Measurements from ENCODE around the gene RPS10. TPM values are rescaled to one million over a fixed set of nuclear protein-coding genes. Genes with fewer than 3 reads are reported as not detected.

The RPS10 gene
- total and polyA plus RNA-seq, 2 experiments from 2014 or later = 518 to 1,824 TPM

DNA sequence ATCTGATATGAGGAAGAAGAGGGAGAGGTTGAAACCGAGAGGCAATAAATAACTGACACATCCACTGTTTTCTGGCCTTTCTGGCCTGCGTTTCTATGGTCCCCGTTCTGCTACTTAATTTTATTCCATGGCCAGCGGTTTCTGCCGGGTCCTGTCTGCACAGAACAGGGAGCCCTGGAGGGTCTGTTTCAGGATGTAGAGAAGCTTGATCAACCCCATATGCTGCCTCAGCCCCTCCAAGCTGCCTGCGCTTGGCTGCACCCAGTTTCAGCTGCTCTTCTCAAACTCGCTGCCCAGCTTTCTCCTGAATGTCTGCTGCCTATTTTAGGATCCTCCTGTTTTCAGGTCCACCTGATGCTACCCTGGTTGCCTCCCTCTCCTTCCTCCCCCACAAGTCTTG lies 21.5 kb upstream of the RPS10 start:
- no peak overlapping the region for H3K27ac ChIP-seq
- no peaks in the 10 kb centered on the region for H3K4me1 ChIP-seq (ENCODE audit: insufficient read depth)
- no peaks in the 10 kb centered on the region for H3K27me3 ChIP-seq
- H2AFZ ChIP-seq = no peak overlapping the region
- H3K4me2 ChIP-seq = no peak overlapping the region
- H4K20me1 ChIP-seq (ENCODE audit: insufficient read depth, poor library complexity, severe bottlenecking) = no peaks in the 10 kb centered on the region
- no peaks in the 10 kb centered on the region for H3K9me3 ChIP-seq (ENCODE audit: low read depth)
- 83% methylated on average over 7 of the region's 7 CpGs for WGBS (ENCODE audit: low lambda C conversion rate, missing lambda C conversion rate)
- DNase-seq (ENCODE audit: low spot score) = no peak
- H3K36me3 ChIP-seq (replicated peaks; ENCODE audit: insufficient read depth, low read depth) = no peaks in the 10 kb centered on the region
- no peaks in the 10 kb centered on the region for H3K79me2 ChIP-seq
- TF ChIP-seq EZH2 (IDR thresholded peaks at IDR 0.05; ENCODE audit: borderline replicate concordance) (no peak), EZH2phosphoT487 (IDR thresholded peaks at IDR 0.05; ENCODE audit: low read depth, severe bottlenecking, unreplicated experiment) (no peak)
- TF ChIP-seq, protein P1, sequence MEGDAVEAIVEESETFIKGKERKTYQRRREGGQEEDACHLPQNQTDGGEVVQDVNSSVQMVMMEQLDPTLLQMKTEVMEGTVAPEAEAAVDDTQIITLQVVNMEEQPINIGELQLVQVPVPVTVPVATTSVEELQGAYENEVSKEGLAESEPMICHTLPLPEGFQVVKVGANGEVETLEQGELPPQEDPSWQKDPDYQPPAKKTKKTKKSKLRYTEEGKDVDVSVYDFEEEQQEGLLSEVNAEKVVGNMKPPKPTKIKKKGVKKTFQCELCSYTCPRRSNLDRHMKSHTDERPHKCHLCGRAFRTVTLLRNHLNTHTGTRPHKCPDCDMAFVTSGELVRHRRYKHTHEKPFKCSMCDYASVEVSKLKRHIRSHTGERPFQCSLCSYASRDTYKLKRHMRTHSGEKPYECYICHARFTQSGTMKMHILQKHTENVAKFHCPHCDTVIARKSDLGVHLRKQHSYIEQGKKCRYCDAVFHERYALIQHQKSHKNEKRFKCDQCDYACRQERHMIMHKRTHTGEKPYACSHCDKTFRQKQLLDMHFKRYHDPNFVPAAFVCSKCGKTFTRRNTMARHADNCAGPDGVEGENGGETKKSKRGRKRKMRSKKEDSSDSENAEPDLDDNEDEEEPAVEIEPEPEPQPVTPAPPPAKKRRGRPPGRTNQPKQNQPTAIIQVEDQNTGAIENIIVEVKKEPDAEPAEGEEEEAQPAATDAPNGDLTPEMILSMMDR (IDR thresholded peaks at IDR 0.05; ENCODE audit: poor library complexity) = no peak
- no peaks in the 10 kb centered on the region for H3K9me2 ChIP-seq (replicated peaks; ENCODE audit: insufficient read depth)
- no peak overlapping the region for H3K4me3 ChIP-seq

DNA sequence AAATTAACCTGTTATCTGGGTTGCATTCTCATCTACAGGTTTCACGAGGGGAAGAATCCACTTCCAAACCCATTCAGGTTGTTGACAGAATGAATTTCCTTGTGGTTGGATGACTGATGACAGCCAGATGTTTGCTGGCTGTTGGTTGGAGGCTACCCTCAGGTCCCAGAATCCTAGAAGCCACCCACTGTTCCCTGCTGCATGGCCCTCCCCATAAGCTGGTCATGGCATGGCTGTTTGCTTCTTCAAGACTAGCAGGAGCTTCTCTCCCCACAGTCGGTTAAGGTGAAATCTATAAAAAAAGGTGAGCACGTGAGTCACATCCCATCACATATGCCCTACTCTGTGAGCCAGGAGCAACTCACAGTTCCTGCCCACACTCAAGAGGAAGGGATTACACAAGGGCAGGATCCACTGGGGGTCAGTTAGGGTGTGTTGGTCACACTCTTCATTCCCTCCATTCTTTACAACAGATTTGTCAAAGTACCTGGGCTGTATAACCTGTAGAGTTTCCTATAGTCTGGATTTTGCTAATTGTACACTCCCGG lies 19.5 kb upstream of the RPS10 start:
- H3K36me3 ChIP-seq (replicated peaks; ENCODE audit: insufficient read depth, low read depth) = no peaks in the 10 kb centered on the region

GRCh38 chr6:34441526-34441925 lies 15.7 kb upstream of the RPS10 start:
- Histone ChIP-seq H3K36me3 (replicated peaks; ENCODE audit: insufficient read depth, low read depth) (no peaks in the 10 kb centered on the region), H3K4me3 (no peak overlapping the region), H3K79me2 (no peaks in the 10 kb centered on the region), H4K20me1 (ENCODE audit: insufficient read depth, poor library complexity, severe bottlenecking) (no peaks in the 10 kb centered on the region), H2AFZ (no peak overlapping the region), H3K9me3 (ENCODE audit: low read depth) (no peaks in the 10 kb centered on the region), H3K27me3 (no peaks in the 10 kb centered on the region), H3K9me2 (replicated peaks; ENCODE audit: insufficient read depth) (no peaks in the 10 kb centered on the region), H3K4me2 (no peak overlapping the region), H3K4me1 (ENCODE audit: insufficient read depth) (no peaks in the 10 kb centered on the region), H3K27ac (no peak overlapping the region)
- DNase-seq (ENCODE audit: low spot score) = no peak
- WGBS (ENCODE audit: low lambda C conversion rate, missing lambda C conversion rate) = 81% methylated on average over 5 of the region's 5 CpGs
- no peak for TF ChIP-seq EZH2 (IDR thresholded peaks at IDR 0.05; ENCODE audit: borderline replicate concordance)
- no peak for TF ChIP-seq EZH2phosphoT487 (IDR thresholded peaks at IDR 0.05; ENCODE audit: low read depth, severe bottlenecking, unreplicated experiment)
- TF ChIP-seq, protein P1 (IDR thresholded peaks at IDR 0.05; ENCODE audit: poor library complexity) = no peak

More for the DNA sequence above, 19.5 kb upstream of the RPS10 start:
- no peaks in the 10 kb centered on the region for H3K4me1 ChIP-seq (ENCODE audit: insufficient read depth)
- no peaks in the 10 kb centered on the region for H3K9me3 ChIP-seq (ENCODE audit: low read depth)
- WGBS (ENCODE audit: low lambda C conversion rate, missing lambda C conversion rate) = 73% methylated on average over 4 of the region's 4 CpGs
- H3K9me2 ChIP-seq (replicated peaks; ENCODE audit: insufficient read depth) = no peaks in the 10 kb centered on the region
- no peak overlapping the region for H2AFZ ChIP-seq
- DNase-seq (ENCODE audit: low spot score) = no peak
- no peak overlapping the region for H3K27ac ChIP-seq
- no peak for TF ChIP-seq EZH2phosphoT487 (IDR thresholded peaks at IDR 0.05; ENCODE audit: low read depth, severe bottlenecking, unreplicated experiment)
- TF ChIP-seq EZH2 (IDR thresholded peaks at IDR 0.05; ENCODE audit: borderline replicate concordance) = no peak
- TF ChIP-seq, protein P1 (IDR thresholded peaks at IDR 0.05; ENCODE audit: poor library complexity) = no peak
- no peaks in the 10 kb centered on the region for H4K20me1 ChIP-seq (ENCODE audit: insufficient read depth, poor library complexity, severe bottlenecking)
- H3K4me2 ChIP-seq = no peak overlapping the region
- no peak overlapping the region for H3K4me3 ChIP-seq
- no peaks in the 10 kb centered on the region for H3K79me2 ChIP-seq
- H3K27me3 ChIP-seq = no peaks in the 10 kb centered on the region
